HG02588 (cell line): Measurements from ENCODE around the gene OR6C70.

Source experiments
- ATAC-seq: cut with Tn5 transposase; IDR thresholded peaks from one replicate; pipeline ENCODE4 v1.9.1; 2021; ENCODE audit warnings: mild to moderate bottlenecking, moderate library complexity; ENCODE audit not compliant: unreplicated experiment

OR6C70 gene

DNA sequence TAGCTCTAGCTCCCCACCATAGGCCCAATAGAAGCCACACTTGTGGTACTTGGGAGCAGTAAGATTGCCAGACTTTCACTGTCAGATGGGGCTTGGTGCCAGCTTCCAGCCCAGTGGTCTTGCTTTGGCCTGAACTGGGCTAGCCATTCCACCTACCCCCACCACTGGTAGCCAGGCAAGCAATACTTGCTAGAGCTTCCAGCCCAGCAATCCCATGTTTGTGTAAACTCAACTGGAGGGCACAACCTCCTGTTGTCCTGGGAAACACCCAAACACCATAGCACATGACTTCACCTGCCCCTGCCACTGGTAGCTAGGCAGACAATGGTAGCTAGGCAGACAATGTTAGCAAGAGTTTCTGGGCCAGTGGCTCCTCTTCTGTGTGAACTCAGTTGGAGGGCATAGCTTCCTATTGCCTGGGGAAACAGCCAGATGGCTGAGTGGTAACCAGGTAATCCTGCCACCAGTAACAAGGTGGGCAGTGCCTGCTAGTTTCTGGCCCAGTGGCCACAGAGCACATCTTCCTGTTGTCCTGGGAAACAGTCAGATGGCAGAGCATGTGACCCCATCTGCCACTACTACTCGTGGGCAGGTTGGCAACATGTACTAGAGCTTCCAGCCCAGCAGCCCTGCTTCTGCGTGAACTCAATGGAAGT is 49.5 kb downstream of the OR6C70 start:
- no peak for ATAC-seq
